ENCODE results near the gene C3orf20.

Gene C3orf20

DNA sequence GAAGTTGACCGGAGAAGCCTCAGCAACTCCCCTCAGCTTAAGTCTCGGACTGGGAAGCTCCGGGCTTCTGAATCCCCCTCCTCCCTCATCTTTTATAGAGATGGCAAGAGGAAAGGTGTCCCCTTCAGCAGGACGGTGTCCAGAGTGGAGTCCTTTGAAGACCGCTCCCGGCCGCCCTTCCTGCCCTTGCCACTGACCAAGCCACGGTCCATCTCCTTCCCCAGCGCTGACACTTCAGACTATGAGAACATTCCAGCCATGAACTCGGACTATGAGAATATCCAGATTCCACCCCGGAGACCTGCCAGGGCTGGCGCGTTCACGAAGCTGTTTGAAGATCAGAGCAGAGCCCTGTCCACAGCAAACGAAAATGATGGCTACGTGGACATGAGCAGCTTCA lies 146.2 kb downstream of the C3orf20 start:
- DNase-seq = no peak

DNA sequence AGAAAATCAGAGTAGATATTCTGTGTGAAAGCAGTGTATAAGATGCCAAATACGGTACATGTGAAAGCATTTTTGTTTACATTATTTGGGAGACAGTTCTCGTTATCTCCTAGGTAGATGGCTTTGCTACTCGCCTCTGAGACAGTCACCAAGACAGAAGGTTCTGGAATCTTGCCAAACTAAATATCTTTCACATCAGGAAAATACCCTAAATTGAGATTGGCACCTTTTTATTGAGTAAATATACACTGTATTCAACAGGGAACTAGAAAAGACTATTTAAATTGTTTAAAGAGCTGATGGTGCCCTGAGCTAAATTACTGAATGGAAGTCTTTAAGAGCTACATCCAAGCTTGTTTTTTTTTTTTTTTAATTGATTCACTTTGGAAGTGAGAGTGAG lies 147.2 kb downstream of the C3orf20 start:
- DNase-seq = no peak

Data from NCI-H146 (cell line).